ENCODE data around the gene HELZ2. TPM values are rescaled to one million over a fixed set of nuclear protein-coding genes. Genes with fewer than 3 reads are reported as not detected.

The HELZ2 gene
- total RNA-seq, 1 experiment from 2014 or later, result 18.1 TPM

DNA sequence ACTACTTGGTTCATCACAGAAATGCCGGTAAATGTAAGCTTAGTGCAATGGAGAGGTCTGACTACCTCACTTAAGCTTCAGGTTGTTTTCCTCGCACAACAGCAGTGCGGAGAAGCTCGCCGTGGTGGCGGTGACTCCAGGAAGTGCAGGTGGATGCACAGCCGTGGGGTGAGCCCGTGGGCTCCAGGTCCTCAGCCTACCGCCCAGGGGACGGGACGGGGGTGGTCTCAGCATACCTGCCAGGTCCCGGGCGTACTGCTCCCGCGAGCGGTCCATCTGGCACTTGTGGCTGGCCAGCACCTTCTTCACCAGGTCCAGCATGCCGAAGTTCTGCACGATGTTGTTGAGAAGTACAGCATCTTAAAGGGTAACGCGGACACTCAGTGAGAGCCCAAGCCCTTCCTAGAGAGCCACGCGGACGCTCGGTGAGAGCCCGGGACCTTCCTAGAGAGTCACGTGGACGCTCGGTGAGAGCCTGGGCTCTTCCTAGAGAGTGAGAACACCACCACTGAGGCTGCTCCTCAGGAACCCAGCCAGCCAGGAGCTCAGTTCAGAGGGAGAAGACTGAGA, 17.8 kb upstream of the HELZ2 start:
- POLR2A ChIA-PET, result interaction anchor here (0.6 to 1.0 kb wide), 3 partner anchors 12 to 273 kb away, joined by 3 read pairs; partner anchors contain the start of gene TPD52L2
- intact Hi-C loops (cut with micrococcal nuclease), result no loop called here
- DNase-seq (ENCODE audit: unreplicated experiment), result no peak
- BruUV-seq (replicated peaks), result no TSS peak
- Mint-ChIP-seq H3K4me1 (ENCODE audit: insufficient read depth, unreplicated experiment) (no peaks in the 10 kb centered on the region), H3K36me3 (ENCODE audit: insufficient read depth, unreplicated experiment) (peaks cover 31% of the 10 kb centered on the region), H3K4me3 (ENCODE audit: unreplicated experiment) (no peak overlapping the region), H3K27ac (ENCODE audit: low read depth, unreplicated experiment) (no peak overlapping the region), H3K27me3 (ENCODE audit: insufficient read depth, unreplicated experiment) (no peaks in the 10 kb centered on the region), H3K9me3 (ENCODE audit: unreplicated experiment) (no peaks in the 10 kb centered on the region)
- TF ChIP-seq, protein P1, sequence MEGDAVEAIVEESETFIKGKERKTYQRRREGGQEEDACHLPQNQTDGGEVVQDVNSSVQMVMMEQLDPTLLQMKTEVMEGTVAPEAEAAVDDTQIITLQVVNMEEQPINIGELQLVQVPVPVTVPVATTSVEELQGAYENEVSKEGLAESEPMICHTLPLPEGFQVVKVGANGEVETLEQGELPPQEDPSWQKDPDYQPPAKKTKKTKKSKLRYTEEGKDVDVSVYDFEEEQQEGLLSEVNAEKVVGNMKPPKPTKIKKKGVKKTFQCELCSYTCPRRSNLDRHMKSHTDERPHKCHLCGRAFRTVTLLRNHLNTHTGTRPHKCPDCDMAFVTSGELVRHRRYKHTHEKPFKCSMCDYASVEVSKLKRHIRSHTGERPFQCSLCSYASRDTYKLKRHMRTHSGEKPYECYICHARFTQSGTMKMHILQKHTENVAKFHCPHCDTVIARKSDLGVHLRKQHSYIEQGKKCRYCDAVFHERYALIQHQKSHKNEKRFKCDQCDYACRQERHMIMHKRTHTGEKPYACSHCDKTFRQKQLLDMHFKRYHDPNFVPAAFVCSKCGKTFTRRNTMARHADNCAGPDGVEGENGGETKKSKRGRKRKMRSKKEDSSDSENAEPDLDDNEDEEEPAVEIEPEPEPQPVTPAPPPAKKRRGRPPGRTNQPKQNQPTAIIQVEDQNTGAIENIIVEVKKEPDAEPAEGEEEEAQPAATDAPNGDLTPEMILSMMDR (IDR thresholded peaks at IDR 0.05; ENCODE audit: unreplicated experiment), result no peak
- CTCF ChIA-PET, result interaction anchor here (0.6 kb wide), 1 partner anchor 24 kb away, joined by 3 read pairs; no protein-coding TSS in a partner anchor

DNA sequence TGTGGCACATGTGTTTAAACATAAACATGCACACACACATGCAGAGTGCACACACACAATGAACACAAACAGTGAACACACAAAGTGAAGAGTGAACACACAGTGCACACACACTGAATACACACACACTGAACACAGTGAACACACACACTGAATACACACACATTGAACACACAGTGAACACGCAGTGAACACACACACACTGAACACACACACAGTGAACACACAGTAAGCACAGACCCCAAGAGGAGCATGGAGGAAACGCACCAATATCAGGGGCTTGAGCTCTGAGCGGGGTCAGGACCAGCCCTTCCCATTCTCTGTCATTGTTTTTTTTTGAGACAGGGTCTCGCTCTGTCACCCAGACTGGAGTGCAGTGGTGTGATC, 17.1 kb upstream of the HELZ2 start:
- no peaks in the 10 kb centered on the region for H3K9me3 Mint-ChIP-seq (ENCODE audit: unreplicated experiment)
- intact Hi-C loops (cut with micrococcal nuclease), result no loop called here
- TF ChIP-seq, protein P1 (IDR thresholded peaks at IDR 0.05; ENCODE audit: unreplicated experiment), result no peak
- H3K4me3 Mint-ChIP-seq (ENCODE audit: unreplicated experiment), result no peak overlapping the region
- BruUV-seq (replicated peaks), result no TSS peak
- CTCF ChIA-PET, result interaction anchor here (0.6 kb wide), 1 partner anchor 25 kb away, joined by 3 read pairs; no protein-coding TSS in a partner anchor
- no peaks in the 10 kb centered on the region for H3K4me1 Mint-ChIP-seq (ENCODE audit: insufficient read depth, unreplicated experiment)
- no peak for DNase-seq (ENCODE audit: unreplicated experiment)
- H3K27me3 Mint-ChIP-seq (ENCODE audit: insufficient read depth, unreplicated experiment), result no peaks in the 10 kb centered on the region
- POLR2A ChIA-PET, result interaction anchor here (1.0 kb wide), 1 partner anchor 13 kb away, joined by 3 read pairs; no protein-coding TSS in a partner anchor
- peaks cover 31% of the 10 kb centered on the region for H3K36me3 Mint-ChIP-seq (ENCODE audit: insufficient read depth, unreplicated experiment)
- no peak overlapping the region for H3K27ac Mint-ChIP-seq (ENCODE audit: low read depth, unreplicated experiment)

DNA sequence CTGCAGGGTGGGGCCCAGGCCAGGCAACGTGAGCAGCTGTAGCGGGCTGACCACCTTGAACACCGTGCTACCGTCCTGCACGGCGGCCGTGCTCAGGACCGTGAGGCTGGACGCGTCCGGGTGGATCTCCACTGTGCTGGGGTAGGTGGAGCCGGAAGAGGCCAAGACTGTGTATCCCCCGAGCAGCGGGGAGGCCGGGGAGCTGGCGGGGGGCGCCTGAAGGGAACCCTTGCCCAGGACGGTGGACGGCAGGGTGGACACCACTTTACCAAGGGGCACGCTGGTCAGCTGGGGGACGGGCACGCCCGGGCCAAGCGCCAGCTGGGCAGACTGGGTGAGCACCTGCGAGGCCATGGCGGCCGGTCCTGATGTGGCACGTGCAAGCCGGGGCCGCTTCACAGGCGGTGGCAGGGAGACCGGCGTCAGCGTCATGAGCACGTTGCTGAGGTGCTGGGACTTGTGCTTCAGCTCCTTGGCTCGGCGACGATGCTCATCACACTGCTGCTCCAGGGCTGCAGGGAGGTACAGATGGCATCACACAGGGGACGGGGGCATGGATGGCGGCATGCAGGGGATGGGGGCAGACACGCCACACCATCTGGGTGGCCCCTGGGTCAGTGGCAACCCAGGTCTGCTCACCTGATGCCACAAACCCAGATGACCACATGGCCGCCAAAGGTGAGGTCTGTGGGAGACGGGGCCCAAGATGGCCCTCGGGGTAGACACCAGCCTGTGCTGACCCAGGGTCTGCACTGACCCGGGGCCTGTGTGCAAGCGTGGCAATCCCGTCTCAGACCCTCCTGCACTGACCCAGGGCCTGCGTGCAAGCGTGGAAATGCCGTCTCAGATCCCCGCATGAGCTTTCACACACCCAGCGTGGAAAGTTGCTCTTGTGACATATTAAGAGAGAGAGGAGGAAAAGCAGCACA, 16.4 kb upstream of the HELZ2 start:
- Mint-ChIP-seq H3K27me3 (ENCODE audit: insufficient read depth, unreplicated experiment) (no peaks in the 10 kb centered on the region), H3K4me3 (ENCODE audit: unreplicated experiment) (no peak overlapping the region), H3K36me3 (ENCODE audit: insufficient read depth, unreplicated experiment) (peaks cover 31% of the 10 kb centered on the region), H3K4me1 (ENCODE audit: insufficient read depth, unreplicated experiment) (no peaks in the 10 kb centered on the region), H3K27ac (ENCODE audit: low read depth, unreplicated experiment) (no peak overlapping the region), H3K9me3 (ENCODE audit: unreplicated experiment) (no peaks in the 10 kb centered on the region)
- ChIA-PET CTCF (no interaction called here), POLR2A (no interaction called here)
- BruUV-seq (replicated peaks), result no TSS peak
- no peak for DNase-seq (ENCODE audit: unreplicated experiment)
- TF ChIP-seq, protein P1 (IDR thresholded peaks at IDR 0.05; ENCODE audit: unreplicated experiment), result no peak
- intact Hi-C loops (cut with micrococcal nuclease), result no loop called here
